Liver (tissue), 9 donors: ENCODE data around the gene PLA2G12A. TPM values are rescaled to one million over a fixed set of nuclear protein-coding genes. Genes with fewer than 3 reads are reported as not detected.

Experiments used
- DNase-seq: peaks from one replicate; pipeline ENCODE4 v3.0.0-alpha.2; 2017; ENCODE audit warnings: low spot score
- H3K27ac ChIP-seq, 2 donors: one replicate each; pipeline ENCODE4 v1.7.0; 2013; ENCODE audit warnings: inconsistent platforms in 2 of 2, low read length in 2 of 2, control low read depth in 1 of 2, low read depth in 1 of 2, mild to moderate bottlenecking in 1 of 2
- H3K27me3 ChIP-seq, 4 donors: one replicate each; pipeline versions ENCODE4 v1.6.1 to v1.7.0; 2013; ENCODE audit warnings: low read length in 3 of 4, inconsistent platforms in 1 of 4, mild to moderate bottlenecking in 1 of 4, moderate library complexity in 1 of 4; ENCODE audit not compliant: control insufficient read depth in 4 of 4, insufficient read depth in 4 of 4
- H3K36me3 ChIP-seq, 4 donors: one replicate each; pipeline versions ENCODE4 v1.6.1 to v1.7.0; 2013; ENCODE audit warnings: low read length in 3 of 4, mild to moderate bottlenecking in 3 of 4, low read depth in 1 of 4, moderate library complexity in 1 of 4; ENCODE audit not compliant: control insufficient read depth in 4 of 4, insufficient read depth in 3 of 4
- H3K4me1 ChIP-seq, 4 donors: one replicate each; pipeline versions ENCODE4 v1.6.1 to v1.7.0; 2013; ENCODE audit warnings: low read length in 3 of 4, mild to moderate bottlenecking in 3 of 4, moderate library complexity in 1 of 4; ENCODE audit not compliant: control insufficient read depth in 4 of 4, insufficient read depth in 4 of 4
- H3K4me3 ChIP-seq, 3 donors: one replicate each; pipeline versions ENCODE4 v1.6.1 to v1.7.0; 2013; ENCODE audit warnings: low read length in 3 of 3, control low read depth in 1 of 3, low read depth in 1 of 3, mild to moderate bottlenecking in 1 of 3
- H3K9ac ChIP-seq, 2 donors: one replicate each; pipeline ENCODE4 v1.7.0; 2013; ENCODE audit warnings: low read length in 2 of 2, mild to moderate bottlenecking in 2 of 2, moderate library complexity in 2 of 2, control low read depth in 1 of 2, low read depth in 1 of 2
- H3K9me3 ChIP-seq, 4 donors: one replicate each; pipeline versions ENCODE4 v1.6.1 to v1.7.0; 2013; ENCODE audit warnings: low read length in 3 of 4; ENCODE audit not compliant: control insufficient read depth in 4 of 4
- EGR1 ChIP-seq, 2 donors: IDR thresholded peaks; 2 replicates each; pipeline ENCODE4 v1.6.1; 2016 to 2018; ENCODE audit warnings: antibody characterized with exemption in 2 of 2, low read depth in 2 of 2
- FOXA1 ChIP-seq: IDR thresholded peaks from 2 replicates; pipeline ENCODE4 v1.6.1; 2016; ENCODE audit warnings: antibody characterized with exemption
- FOXA2 ChIP-seq: IDR thresholded peaks from 2 replicates; pipeline ENCODE4 v1.6.1; 2016; ENCODE audit warnings: antibody characterized with exemption
- GABPA ChIP-seq, 2 donors: IDR thresholded peaks in 1 of 2; conservative IDR thresholded peaks in 1 of 2; 2 replicates each; pipeline ENCODE4 v1.6.1; 2016; ENCODE audit warnings: antibody characterized with exemption in 2 of 2, mild to moderate bottlenecking in 1 of 2, moderate library complexity in 1 of 2
- HNF4A ChIP-seq, 2 donors: conservative IDR thresholded peaks; 2 replicates each; pipeline ENCODE4 v1.6.1; 2016; ENCODE audit warnings: antibody characterized with exemption in 2 of 2, mild to moderate bottlenecking in 2 of 2
- JUND ChIP-seq, 2 donors: IDR thresholded peaks; 2 replicates each; pipeline ENCODE4 v1.6.1; 2016; ENCODE audit warnings: antibody characterized with exemption in 2 of 2
- NR2F2 ChIP-seq: IDR thresholded peaks from 2 replicates; pipeline ENCODE4 v1.6.1; 2016; ENCODE audit warnings: antibody characterized with exemption
- RAD21 ChIP-seq, 2 donors: IDR thresholded peaks; 2 replicates each; pipeline ENCODE4 v1.6.1; 2016; ENCODE audit warnings: antibody characterized with exemption in 2 of 2, mild to moderate bottlenecking in 2 of 2
- RXRA ChIP-seq, 2 donors: IDR thresholded peaks; 2 replicates each; pipeline ENCODE4 v1.6.1; 2017 to 2018; ENCODE audit warnings: antibody characterized with exemption in 2 of 2, mild to moderate bottlenecking in 1 of 2
- SP1 ChIP-seq: IDR thresholded peaks from 2 replicates; pipeline ENCODE4 v1.6.1; 2018; ENCODE audit warnings: antibody characterized with exemption, mild to moderate bottlenecking
- TAF1 ChIP-seq: conservative IDR thresholded peaks from 2 replicates; pipeline ENCODE4 v1.6.1; 2016; ENCODE audit warnings: antibody characterized with exemption, mild to moderate bottlenecking
- YY1 ChIP-seq: IDR thresholded peaks from 2 replicates; pipeline ENCODE4 v1.6.1; 2016; ENCODE audit warnings: antibody characterized with exemption, mild to moderate bottlenecking
- WGBS: extraction: QIAGEN DNeasy Blood & Tissue Kit; methylation state at CpG from one replicate; pipeline ENCODE4 v1.1.7; 2013; 5-methylcytosine and 5-hydroxymethylcytosine counted together
- polyA plus RNA-seq, 2 donors: library from polyadenylated mRNA; stranded (reverse) in 1 of 2; unstranded in 1 of 2; fragments of 200-250 nt in 1 of 2; fragments of >200 nt in 1 of 2; fragmentation: Nextera tagmentation in 1 of 2; extraction: Ambion mirVana in 1 of 2; gene quantifications; one replicate each; pipeline versions ENCODE4 v1.2.1 to v1.2.3, GENCODE V29; 2013 to 2015
- total RNA-seq, 2 donors: library from RNA; depleted of rRNA; stranded (reverse); fragments of >200 nt; gene quantifications; one replicate each; pipeline ENCODE4 v1.2.3, GENCODE V29; 2014
- TF ChIP-seq, protein P1 (sequence below): IDR thresholded peaks from 2 replicates; pipeline ENCODE4 v1.6.1; 2016; ENCODE audit warnings: antibody characterized with exemption
- TF ChIP-seq, protein P2 (sequence below): IDR thresholded peaks from 2 replicates; pipeline ENCODE4 v1.6.1; 2016; ENCODE audit warnings: antibody characterized with exemption
- TF ChIP-seq, protein P3 (sequence below): fragments of 150-350 bp; IDR thresholded peaks from 2 replicates; pipeline ENCODE4 v1.5.1; 2017; ENCODE audit warnings: improper control_type of control experiment, low read depth, low read length; ENCODE audit not compliant: missing input control
- TF ChIP-seq, protein P4 (sequence below): IDR thresholded peaks from 2 replicates; pipeline ENCODE4 v1.6.1; 2016; ENCODE audit warnings: antibody characterized with exemption, mild to moderate bottlenecking
- TF ChIP-seq, protein P5 (sequence below): IDR thresholded peaks from 2 replicates; pipeline ENCODE4 v1.6.1; 2016; ENCODE audit warnings: antibody characterized with exemption
- donor health status: healthy.
- donor health status: healthy.
- donor health status: healthy.
- donor health status: healthy.
- donor health status: healthy.

The PLA2G12A gene
- total and polyA plus RNA-seq, 4 donors, result 11.3 to 57.7 (median 29.4) TPM

DNA sequence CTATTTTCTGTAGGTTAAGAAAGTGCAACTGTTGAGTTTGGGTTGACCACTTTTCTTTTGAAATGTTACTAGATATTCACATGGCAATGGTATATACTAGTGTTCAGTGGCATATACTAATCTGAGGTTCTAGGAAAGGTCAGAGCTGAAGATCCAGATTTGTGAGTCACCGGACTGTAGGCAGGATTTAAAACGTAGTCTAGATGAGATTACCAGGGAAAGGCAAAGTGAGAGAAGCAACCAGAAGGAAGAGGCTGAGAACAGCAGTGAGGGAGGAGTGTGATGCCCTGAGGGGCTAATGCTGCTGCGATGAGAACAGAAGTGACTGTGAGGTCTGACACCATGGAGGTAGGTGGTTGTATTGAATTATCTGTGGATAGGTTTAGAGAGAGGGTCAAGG lies 9.7 kb upstream of the PLA2G12A start:
- H3K9ac ChIP-seq, result no peak overlapping the region
- peaks cover 7 to 32% (median 29%) of the 10 kb centered on the region in 4 donors for H3K36me3 ChIP-seq
- no peak for DNase-seq
- H3K9me3 ChIP-seq, result no peaks in the 10 kb centered on the region
- 89% methylated on average over 3 of the region's 3 CpGs for WGBS
- TF ChIP-seq TAF1, result no peak
- TF ChIP-seq SP1, result no peak
- no peak for TF ChIP-seq FOXA1
- no peak for TF ChIP-seq HNF4A (conservative IDR thresholded peaks at IDR 0.05)
- TF ChIP-seq, protein P1, sequence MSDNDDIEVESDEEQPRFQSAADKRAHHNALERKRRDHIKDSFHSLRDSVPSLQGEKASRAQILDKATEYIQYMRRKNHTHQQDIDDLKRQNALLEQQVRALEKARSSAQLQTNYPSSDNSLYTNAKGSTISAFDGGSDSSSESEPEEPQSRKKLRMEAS, result no peak
- TF ChIP-seq, protein P2, sequence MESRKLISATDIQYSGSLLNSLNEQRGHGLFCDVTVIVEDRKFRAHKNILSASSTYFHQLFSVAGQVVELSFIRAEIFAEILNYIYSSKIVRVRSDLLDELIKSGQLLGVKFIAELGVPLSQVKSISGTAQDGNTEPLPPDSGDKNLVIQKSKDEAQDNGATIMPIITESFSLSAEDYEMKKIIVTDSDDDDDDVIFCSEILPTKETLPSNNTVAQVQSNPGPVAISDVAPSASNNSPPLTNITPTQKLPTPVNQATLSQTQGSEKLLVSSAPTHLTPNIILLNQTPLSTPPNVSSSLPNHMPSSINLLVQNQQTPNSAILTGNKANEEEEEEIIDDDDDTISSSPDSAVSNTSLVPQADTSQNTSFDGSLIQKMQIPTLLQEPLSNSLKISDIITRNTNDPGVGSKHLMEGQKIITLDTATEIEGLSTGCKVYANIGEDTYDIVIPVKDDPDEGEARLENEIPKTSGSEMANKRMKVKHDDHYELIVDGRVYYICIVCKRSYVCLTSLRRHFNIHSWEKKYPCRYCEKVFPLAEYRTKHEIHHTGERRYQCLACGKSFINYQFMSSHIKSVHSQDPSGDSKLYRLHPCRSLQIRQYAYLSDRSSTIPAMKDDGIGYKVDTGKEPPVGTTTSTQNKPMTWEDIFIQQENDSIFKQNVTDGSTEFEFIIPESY, result no peak
- no peak for TF ChIP-seq RXRA (IDR thresholded peaks at IDR 0.05)
- TF ChIP-seq, protein P3, sequence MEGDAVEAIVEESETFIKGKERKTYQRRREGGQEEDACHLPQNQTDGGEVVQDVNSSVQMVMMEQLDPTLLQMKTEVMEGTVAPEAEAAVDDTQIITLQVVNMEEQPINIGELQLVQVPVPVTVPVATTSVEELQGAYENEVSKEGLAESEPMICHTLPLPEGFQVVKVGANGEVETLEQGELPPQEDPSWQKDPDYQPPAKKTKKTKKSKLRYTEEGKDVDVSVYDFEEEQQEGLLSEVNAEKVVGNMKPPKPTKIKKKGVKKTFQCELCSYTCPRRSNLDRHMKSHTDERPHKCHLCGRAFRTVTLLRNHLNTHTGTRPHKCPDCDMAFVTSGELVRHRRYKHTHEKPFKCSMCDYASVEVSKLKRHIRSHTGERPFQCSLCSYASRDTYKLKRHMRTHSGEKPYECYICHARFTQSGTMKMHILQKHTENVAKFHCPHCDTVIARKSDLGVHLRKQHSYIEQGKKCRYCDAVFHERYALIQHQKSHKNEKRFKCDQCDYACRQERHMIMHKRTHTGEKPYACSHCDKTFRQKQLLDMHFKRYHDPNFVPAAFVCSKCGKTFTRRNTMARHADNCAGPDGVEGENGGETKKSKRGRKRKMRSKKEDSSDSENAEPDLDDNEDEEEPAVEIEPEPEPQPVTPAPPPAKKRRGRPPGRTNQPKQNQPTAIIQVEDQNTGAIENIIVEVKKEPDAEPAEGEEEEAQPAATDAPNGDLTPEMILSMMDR, result no peak
- no peak for TF ChIP-seq JUND (IDR thresholded peaks at IDR 0.05)
- H3K27ac ChIP-seq, result no peak overlapping the region
- peaks cover 2 to 18% (median 6%) of the 10 kb centered on the region in 4 donors for H3K4me1 ChIP-seq
- H3K4me3 ChIP-seq, result no peak overlapping the region
- H3K27me3 ChIP-seq, result no peaks in the 10 kb centered on the region

DNA sequence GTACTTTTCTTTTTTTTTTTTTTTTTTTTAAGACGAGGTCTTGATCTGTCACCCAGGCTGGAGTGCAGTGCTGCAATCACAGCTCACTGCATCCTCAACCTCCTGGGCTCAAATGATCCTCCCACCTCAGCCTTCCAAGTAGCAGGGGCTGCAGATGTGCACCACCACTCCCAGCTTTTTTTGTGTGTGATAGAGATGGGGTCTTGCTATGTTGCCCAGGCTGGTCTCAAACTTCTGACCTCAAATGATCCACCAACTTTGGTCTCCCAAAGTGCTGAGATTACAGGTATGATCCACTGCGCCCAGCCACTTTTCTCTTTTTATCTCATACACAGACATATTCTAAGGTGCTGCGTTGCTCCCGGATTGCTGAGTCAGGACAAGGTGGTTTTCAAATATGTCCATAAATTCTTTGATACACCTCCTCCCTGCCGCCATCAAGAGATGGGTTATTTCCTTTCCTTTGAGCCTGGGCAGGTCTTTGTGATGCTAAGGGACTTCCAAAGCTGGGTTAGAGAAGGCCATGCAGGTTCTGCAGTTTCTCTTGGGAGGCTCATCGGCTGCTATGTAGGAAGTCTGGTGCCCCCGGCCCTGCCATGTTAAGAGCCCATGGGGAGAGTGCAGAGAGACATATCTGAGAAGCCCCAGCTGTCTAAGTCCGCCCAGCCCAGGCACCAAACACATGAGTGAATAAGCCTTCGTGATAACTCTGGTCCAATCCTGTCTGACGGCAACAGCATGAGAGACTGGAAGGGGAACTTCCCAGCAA lies 8.4 kb upstream of the PLA2G12A start:
- Histone ChIP-seq H3K4me1 (peaks cover 2 to 18% (median 6%) of the 10 kb centered on the region in 4 donors), H3K9ac (no peak overlapping the region), H3K36me3 (peaks cover 4 to 28% (median 27%) of the 10 kb centered on the region in 4 donors), H3K27me3 (no peaks in the 10 kb centered on the region), H3K9me3 (no peaks in the 10 kb centered on the region), H3K27ac (no peak overlapping the region), H3K4me3 (no peak overlapping the region)
- DNase-seq, result no peak
- TF ChIP-seq, protein P2, result no peak
- TF ChIP-seq TAF1 (no peak), FOXA1 (no peak), HNF4A (conservative IDR thresholded peaks at IDR 0.05) (no peak), RXRA (IDR thresholded peaks at IDR 0.05) (no peak), SP1 (no peak), YY1 (no peak), GABPA (IDR thresholded peaks at IDR 0.05 in 1 of 2, conservative IDR thresholded peaks at IDR 0.05 in 1 of 2) (no peak), FOXA2 (no peak), RAD21 (IDR thresholded peaks at IDR 0.05) (no peak), EGR1 (IDR thresholded peaks at IDR 0.05; ENCODE audit: low read depth in 2 of 2) (no peak), NR2F2 (no peak), JUND (IDR thresholded peaks at IDR 0.05) (no peak)
- TF ChIP-seq, protein P1, result no peak
- TF ChIP-seq, protein P4, sequence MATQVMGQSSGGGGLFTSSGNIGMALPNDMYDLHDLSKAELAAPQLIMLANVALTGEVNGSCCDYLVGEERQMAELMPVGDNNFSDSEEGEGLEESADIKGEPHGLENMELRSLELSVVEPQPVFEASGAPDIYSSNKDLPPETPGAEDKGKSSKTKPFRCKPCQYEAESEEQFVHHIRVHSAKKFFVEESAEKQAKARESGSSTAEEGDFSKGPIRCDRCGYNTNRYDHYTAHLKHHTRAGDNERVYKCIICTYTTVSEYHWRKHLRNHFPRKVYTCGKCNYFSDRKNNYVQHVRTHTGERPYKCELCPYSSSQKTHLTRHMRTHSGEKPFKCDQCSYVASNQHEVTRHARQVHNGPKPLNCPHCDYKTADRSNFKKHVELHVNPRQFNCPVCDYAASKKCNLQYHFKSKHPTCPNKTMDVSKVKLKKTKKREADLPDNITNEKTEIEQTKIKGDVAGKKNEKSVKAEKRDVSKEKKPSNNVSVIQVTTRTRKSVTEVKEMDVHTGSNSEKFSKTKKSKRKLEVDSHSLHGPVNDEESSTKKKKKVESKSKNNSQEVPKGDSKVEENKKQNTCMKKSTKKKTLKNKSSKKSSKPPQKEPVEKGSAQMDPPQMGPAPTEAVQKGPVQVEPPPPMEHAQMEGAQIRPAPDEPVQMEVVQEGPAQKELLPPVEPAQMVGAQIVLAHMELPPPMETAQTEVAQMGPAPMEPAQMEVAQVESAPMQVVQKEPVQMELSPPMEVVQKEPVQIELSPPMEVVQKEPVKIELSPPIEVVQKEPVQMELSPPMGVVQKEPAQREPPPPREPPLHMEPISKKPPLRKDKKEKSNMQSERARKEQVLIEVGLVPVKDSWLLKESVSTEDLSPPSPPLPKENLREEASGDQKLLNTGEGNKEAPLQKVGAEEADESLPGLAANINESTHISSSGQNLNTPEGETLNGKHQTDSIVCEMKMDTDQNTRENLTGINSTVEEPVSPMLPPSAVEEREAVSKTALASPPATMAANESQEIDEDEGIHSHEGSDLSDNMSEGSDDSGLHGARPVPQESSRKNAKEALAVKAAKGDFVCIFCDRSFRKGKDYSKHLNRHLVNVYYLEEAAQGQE, result no peak
- TF ChIP-seq, protein P5, sequence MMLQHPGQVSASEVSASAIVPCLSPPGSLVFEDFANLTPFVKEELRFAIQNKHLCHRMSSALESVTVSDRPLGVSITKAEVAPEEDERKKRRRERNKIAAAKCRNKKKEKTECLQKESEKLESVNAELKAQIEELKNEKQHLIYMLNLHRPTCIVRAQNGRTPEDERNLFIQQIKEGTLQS, result no peak
- TF ChIP-seq, protein P3, result no peak
- WGBS, result 92% methylated on average over 10 of the region's 10 CpGs
